Trophoblast cell (in vitro differentiated cells and primary cell): ENCODE data around the gene E4F1.
"Not testable (repeated sequence)": the region's sequence is repeated elsewhere in the genome, so short reads cannot be mapped to it uniquely, and the experiment has no call there.

Source experiments
- DNase-seq, 2 donors: peaks; one replicate each; pipeline ENCODE4 v3.0.0-alpha.2; 2016
- H2AFZ ChIP-seq: 2 replicates; pipeline ENCODE4 v1.6.1; 2013; ENCODE audit warnings: low read length, moderate library complexity, mild to moderate bottlenecking; ENCODE audit not compliant: insufficient read depth, poor library complexity
- H2AK5ac ChIP-seq: 2 replicates; pipeline ENCODE4 v1.6.1; 2013; ENCODE audit warnings: mild to moderate bottlenecking, low read length
- H2BK120ac ChIP-seq: 2 replicates; pipeline ENCODE4 v1.6.1; 2013; ENCODE audit warnings: low read length, mild to moderate bottlenecking, moderate library complexity; ENCODE audit not compliant: insufficient read depth, poor library complexity
- H2BK12ac ChIP-seq: 2 replicates; pipeline ENCODE4 v1.6.1; 2013; ENCODE audit warnings: mild to moderate bottlenecking, low read length, moderate library complexity
- H2BK5ac ChIP-seq: 2 replicates; pipeline ENCODE4 v1.6.1; 2013; ENCODE audit warnings: low read length, low read depth, moderate library complexity, mild to moderate bottlenecking; ENCODE audit not compliant: poor library complexity
- H3K14ac ChIP-seq: 2 replicates; pipeline ENCODE4 v1.6.1; 2013; ENCODE audit warnings: mild to moderate bottlenecking, low read length
- H3K18ac ChIP-seq: 2 replicates; pipeline ENCODE4 v1.6.1; 2013; ENCODE audit warnings: mild to moderate bottlenecking, low read length
- H3K23ac ChIP-seq: 2 replicates; pipeline ENCODE4 v1.6.1; 2013; ENCODE audit warnings: low read length
- H3K27ac ChIP-seq: 2 replicates; pipeline ENCODE4 v1.5.1; 2013; ENCODE audit warnings: low read depth, mild to moderate bottlenecking, inconsistent platforms, low read length, moderate library complexity
- H3K27me3 ChIP-seq: 2 replicates; pipeline ENCODE4 v1.6.1; 2013; ENCODE audit warnings: inconsistent platforms, mild to moderate bottlenecking, low read length, moderate library complexity; ENCODE audit not compliant: insufficient read depth
- H3K36me3 ChIP-seq, 2 experiments: 1 replicate in 1 of 2; 2 replicates in 1 of 2; pipeline ENCODE4 v1.6.1; 2013; ENCODE audit warnings: low read length in 2 of 2, mild to moderate bottlenecking in 2 of 2, moderate library complexity in 1 of 2; ENCODE audit not compliant: insufficient read depth in 2 of 2, control insufficient read depth in 1 of 2
- H3K4ac ChIP-seq: 2 replicates; pipeline ENCODE4 v1.6.1; 2013; ENCODE audit warnings: low read depth, mild to moderate bottlenecking, low read length, moderate library complexity
- H3K4me1 ChIP-seq, 2 experiments: 1 replicate in 1 of 2; 2 replicates in 1 of 2; pipeline ENCODE4 v1.6.1; 2013; ENCODE audit warnings: low read length in 2 of 2, mild to moderate bottlenecking in 2 of 2, moderate library complexity in 1 of 2; ENCODE audit not compliant: insufficient read depth in 2 of 2, control insufficient read depth in 1 of 2
- H3K4me2 ChIP-seq: 2 replicates; pipeline ENCODE4 v1.6.1; 2013; ENCODE audit warnings: inconsistent platforms, mild to moderate bottlenecking, low read length, moderate library complexity
- H3K4me3 ChIP-seq: 2 replicates; pipeline ENCODE4 v1.5.1; 2013; ENCODE audit warnings: mild to moderate bottlenecking, low read depth, low read length, inconsistent platforms
- H3K79me1 ChIP-seq: one replicate; pipeline ENCODE4 v1.6.1; 2013; ENCODE audit warnings: low read length
- H3K79me2 ChIP-seq: 2 replicates; pipeline ENCODE4 v1.6.1; 2013; ENCODE audit warnings: low read length, mild to moderate bottlenecking; ENCODE audit not compliant: control insufficient read depth, insufficient read depth, poor library complexity
- H3K9ac ChIP-seq: 2 replicates; pipeline ENCODE4 v1.6.1; 2013; ENCODE audit warnings: mild to moderate bottlenecking, low read length
- H3K9me3 ChIP-seq: 2 replicates; pipeline ENCODE4 v1.6.1; 2013; ENCODE audit warnings: low read depth, mild to moderate bottlenecking, control low read depth, inconsistent platforms, low read length; ENCODE audit not compliant: insufficient read depth
- H4K12ac ChIP-seq: 2 replicates; pipeline ENCODE4 v1.6.1; 2013; ENCODE audit warnings: low read depth, mild to moderate bottlenecking, low read length, moderate library complexity
- H4K8ac ChIP-seq: 2 replicates; pipeline ENCODE4 v1.6.1; 2013; ENCODE audit warnings: low read depth, mild to moderate bottlenecking, low read length, moderate library complexity
- H4K91ac ChIP-seq: one replicate; pipeline ENCODE4 v1.6.1; 2013; ENCODE audit warnings: low read depth, mild to moderate bottlenecking, low read length, moderate library complexity
- WGBS: extraction: QIAGEN DNeasy Blood & Tissue Kit; methylation state at CpG from one replicate; pipeline ENCODE4 v1.1.7; 2013; ENCODE audit warnings: missing lambda C conversion rate; ENCODE audit not compliant: insufficient read length, insufficient coverage; ENCODE audit errors: extremely low coverage; 5-methylcytosine and 5-hydroxymethylcytosine counted together

Gene E4F1

DNA sequence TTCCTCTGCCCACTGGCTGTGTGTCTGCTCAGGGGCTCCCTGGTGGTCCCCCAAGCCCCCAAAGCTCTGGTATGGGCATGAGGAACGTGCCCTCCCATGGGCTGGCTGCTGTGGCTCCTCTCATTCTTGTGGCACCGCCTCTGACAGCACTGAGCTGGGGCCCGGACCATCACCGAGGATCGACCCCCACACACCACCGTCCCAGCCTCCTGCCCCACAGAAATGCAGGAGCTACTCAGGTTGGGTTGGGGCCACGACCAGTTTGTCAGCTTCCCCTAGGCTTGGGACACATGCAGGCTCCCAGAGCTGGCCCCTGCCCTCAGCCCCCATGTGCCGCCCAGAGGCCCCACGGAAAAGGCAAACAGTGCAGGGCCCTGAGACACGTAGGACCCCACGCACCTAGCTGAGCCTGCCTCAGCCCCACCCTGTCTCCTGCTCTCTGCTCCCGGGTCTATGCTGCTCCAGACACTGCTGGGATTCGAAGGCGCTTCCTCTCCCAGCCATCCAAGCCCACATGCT lies 23.7 kb upstream of the E4F1 start:
- Histone ChIP-seq H2AFZ (no peak overlapping the region), H3K14ac (no peak overlapping the region), H3K23ac (no peak overlapping the region), H3K79me1 (peaks cover under 1% of the 10 kb centered on the region), H2BK120ac (no peak overlapping the region), H3K27ac (no peak overlapping the region), H3K4me1 (peaks cover 1% of the 10 kb centered on the region in 2 experiments), H4K91ac (no peak overlapping the region), H4K12ac (no peak overlapping the region), H2BK5ac (no peak overlapping the region), H4K8ac (no peak overlapping the region), H2BK12ac (no peak overlapping the region), H3K4me3 (no peak overlapping the region), H3K27me3 (peaks cover 30% of the 10 kb centered on the region), H3K9ac (no peak overlapping the region), H3K4me2 (no peak overlapping the region), H3K79me2 (no peaks in the 10 kb centered on the region), H3K18ac (no peak overlapping the region), H3K9me3 (peaks cover 3% of the 10 kb centered on the region), H2AK5ac (no peak overlapping the region), H3K36me3 (no peaks in the 10 kb centered on the region), H3K4ac (no peak overlapping the region)
- WGBS, result no CpG with 5 or more reads among the region's 14 CpGs
- no peak for DNase-seq

DNA sequence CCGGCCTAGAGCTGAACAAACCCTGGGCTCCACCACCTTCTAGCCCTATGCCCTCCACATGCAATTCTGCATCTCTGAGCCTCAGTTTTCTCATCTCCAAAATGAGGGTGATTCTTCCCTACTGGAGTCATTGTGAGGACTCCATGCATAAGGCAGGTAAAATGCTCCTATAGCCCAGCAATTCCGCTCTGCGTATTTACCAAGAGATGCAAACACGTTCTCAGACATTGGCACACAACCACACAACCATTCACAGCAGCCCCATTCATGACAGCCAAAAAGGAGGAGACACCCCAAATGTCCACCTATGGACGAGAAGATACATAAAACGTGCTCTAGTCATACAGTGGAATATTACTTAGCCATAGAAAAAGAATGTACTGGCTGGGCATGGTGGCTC lies 23.1 kb upstream of the E4F1 start:
- Histone ChIP-seq H3K36me3 (no peaks in the 10 kb centered on the region), H3K27ac (no peak overlapping the region), H4K8ac (no peak overlapping the region), H3K79me1 (peaks cover 5% of the 10 kb centered on the region), H3K4me3 (no peak overlapping the region), H3K23ac (no peak overlapping the region), H2BK120ac (no peak overlapping the region), H3K79me2 (peaks cover 2% of the 10 kb centered on the region), H3K9ac (no peak overlapping the region), H2BK5ac (no peak overlapping the region), H3K14ac (no peak overlapping the region), H4K12ac (no peak overlapping the region), H3K4ac (no peak overlapping the region), H3K4me2 (no peak overlapping the region), H3K18ac (no peak overlapping the region), H3K27me3 (peaks cover 27% of the 10 kb centered on the region), H3K4me1 (peaks cover 3% of the 10 kb centered on the region in 2 experiments), H2BK12ac (no peak overlapping the region), H2AK5ac (no peak overlapping the region), H2AFZ (no peak overlapping the region), H3K9me3 (peaks cover 3% of the 10 kb centered on the region), H4K91ac (no peak overlapping the region)
- no CpG with 5 or more reads among the region's 6 CpGs for WGBS
- no peak for DNase-seq

DNA sequence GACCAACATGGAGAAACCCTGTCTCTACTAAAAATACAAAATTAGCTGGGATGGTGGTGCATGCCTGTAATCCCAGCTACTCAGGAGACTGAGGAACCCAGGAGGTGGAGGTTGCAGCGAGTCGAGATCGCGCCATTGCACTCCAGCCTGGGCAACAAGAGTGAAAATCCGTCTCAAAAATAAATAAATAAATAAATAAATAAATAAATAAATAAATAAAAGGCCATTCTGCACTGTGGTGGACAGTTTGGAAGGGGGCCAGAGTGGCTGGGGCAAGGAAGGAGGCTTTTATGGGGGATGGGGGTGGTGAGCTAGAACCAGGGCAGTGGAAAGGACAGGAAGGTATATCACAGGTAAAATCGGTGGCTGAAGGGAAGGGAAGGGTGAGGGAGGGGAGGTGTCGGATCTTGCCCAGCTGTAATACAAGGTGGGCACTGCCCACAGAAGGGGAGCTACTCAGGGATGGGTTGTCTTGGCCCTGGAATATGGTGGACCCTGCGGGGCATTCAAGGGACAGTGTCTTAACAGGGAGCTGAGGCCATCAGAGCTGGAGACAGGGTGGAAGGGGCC lies 20.2 kb upstream of the E4F1 start:
- H3K23ac ChIP-seq, H4K12ac ChIP-seq, H3K18ac ChIP-seq, H2BK120ac ChIP-seq, H3K4me2 ChIP-seq, H3K4me3 ChIP-seq, H3K79me2 ChIP-seq, H3K27me3 ChIP-seq, DNase-seq, H2AK5ac ChIP-seq, H3K9ac ChIP-seq, H2AFZ ChIP-seq, H2BK12ac ChIP-seq, H4K8ac ChIP-seq, H3K4me1 ChIP-seq, H3K9me3 ChIP-seq, H3K27ac ChIP-seq, H2BK5ac ChIP-seq, H3K4ac ChIP-seq, H4K91ac ChIP-seq, H3K14ac ChIP-seq: not testable (repeated sequence)
- no CpG with 5 or more reads among the region's 8 CpGs for WGBS
- H3K79me1 ChIP-seq, result peaks cover 13% of the 10 kb centered on the region
- peaks cover 15 to 17% of the 10 kb centered on the region in 2 experiments for H3K36me3 ChIP-seq

DNA sequence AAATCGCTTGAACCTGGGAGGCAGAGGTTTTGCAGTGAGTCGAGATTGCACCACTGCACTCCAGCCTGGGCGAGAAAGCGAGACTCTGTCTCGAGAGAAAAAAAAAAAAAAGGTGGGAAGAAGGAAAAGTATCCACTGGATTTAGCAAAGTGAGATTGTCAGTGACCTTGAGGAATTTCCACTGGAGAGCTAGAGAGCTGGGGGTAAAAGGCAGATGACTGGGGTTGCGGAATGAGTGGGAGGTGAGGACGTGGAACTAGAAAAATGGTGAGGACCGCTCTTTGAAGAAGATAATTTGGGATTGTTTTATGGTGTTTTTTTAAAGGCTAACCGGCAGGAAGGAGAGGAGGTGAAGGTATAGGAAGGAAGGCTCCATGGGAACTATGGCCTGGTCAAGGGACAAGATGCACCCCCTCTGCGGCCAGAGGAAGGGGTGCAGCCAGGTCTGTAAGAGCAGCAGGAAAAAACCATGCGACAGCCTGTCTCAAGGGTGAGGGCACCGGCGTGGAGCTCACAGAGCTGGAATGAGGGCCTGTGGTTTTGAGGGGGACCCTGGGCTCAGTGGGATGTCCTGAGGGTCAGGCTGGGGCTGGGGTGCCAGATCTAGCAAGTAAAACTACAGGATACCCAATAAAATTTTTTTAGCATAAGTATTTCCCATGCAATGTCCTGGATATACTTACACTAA lies 18.8 kb upstream of the E4F1 start:
- peaks cover 8% of the 10 kb centered on the region for H3K79me2 ChIP-seq

More for the DNA sequence above, 18.8 kb upstream of the E4F1 start:
- H3K9me3 ChIP-seq, result no peaks in the 10 kb centered on the region
- peaks cover 13% of the 10 kb centered on the region for H3K79me1 ChIP-seq
- peak overlapping the region; percentile 55 for H3K18ac ChIP-seq
- peak overlapping the region; percentile 85 for H3K4me2 ChIP-seq
- H2AFZ ChIP-seq, result peak overlapping the region; percentile 83
- H3K4ac ChIP-seq, result no peak overlapping the region
- H2BK120ac ChIP-seq, result no peak overlapping the region
- 100% methylated on average over 3 of the region's 13 CpGs for WGBS
- H4K91ac ChIP-seq, result peak overlapping the region; percentile 30
- H3K4me1 ChIP-seq, result peaks cover 8 to 9% of the 10 kb centered on the region in 2 experiments
- H3K27me3 ChIP-seq, result peaks cover 3% of the 10 kb centered on the region
- peak overlapping the region; percentile 91 for H4K12ac ChIP-seq
- no peak overlapping the region for H2BK12ac ChIP-seq
- H2AK5ac ChIP-seq, result no peak overlapping the region
- H3K23ac ChIP-seq, result no peak overlapping the region
- H3K4me3 ChIP-seq, result no peak overlapping the region
- peak overlapping the region; percentile 94 for H4K8ac ChIP-seq
- no peak overlapping the region for H3K9ac ChIP-seq
- H3K14ac ChIP-seq, result peak overlapping the region; percentile 16
- no peak for DNase-seq
- no peak overlapping the region for H2BK5ac ChIP-seq
- H3K27ac ChIP-seq, result no peak overlapping the region
- H3K36me3 ChIP-seq, result peaks cover 28 to 30% of the 10 kb centered on the region in 2 experiments
